NCI-H446 (cell line): Measurements from ENCODE around the gene MMP25.

Experiments used
- DNase-seq, 2 experiments: peaks; one replicate each; lab custom pipeline; 2025; lab: John Stamatoyannopoulos, UW

MMP25 gene, protein sequence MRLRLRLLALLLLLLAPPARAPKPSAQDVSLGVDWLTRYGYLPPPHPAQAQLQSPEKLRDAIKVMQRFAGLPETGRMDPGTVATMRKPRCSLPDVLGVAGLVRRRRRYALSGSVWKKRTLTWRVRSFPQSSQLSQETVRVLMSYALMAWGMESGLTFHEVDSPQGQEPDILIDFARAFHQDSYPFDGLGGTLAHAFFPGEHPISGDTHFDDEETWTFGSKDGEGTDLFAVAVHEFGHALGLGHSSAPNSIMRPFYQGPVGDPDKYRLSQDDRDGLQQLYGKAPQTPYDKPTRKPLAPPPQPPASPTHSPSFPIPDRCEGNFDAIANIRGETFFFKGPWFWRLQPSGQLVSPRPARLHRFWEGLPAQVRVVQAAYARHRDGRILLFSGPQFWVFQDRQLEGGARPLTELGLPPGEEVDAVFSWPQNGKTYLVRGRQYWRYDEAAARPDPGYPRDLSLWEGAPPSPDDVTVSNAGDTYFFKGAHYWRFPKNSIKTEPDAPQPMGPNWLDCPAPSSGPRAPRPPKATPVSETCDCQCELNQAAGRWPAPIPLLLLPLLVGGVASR

DNA sequence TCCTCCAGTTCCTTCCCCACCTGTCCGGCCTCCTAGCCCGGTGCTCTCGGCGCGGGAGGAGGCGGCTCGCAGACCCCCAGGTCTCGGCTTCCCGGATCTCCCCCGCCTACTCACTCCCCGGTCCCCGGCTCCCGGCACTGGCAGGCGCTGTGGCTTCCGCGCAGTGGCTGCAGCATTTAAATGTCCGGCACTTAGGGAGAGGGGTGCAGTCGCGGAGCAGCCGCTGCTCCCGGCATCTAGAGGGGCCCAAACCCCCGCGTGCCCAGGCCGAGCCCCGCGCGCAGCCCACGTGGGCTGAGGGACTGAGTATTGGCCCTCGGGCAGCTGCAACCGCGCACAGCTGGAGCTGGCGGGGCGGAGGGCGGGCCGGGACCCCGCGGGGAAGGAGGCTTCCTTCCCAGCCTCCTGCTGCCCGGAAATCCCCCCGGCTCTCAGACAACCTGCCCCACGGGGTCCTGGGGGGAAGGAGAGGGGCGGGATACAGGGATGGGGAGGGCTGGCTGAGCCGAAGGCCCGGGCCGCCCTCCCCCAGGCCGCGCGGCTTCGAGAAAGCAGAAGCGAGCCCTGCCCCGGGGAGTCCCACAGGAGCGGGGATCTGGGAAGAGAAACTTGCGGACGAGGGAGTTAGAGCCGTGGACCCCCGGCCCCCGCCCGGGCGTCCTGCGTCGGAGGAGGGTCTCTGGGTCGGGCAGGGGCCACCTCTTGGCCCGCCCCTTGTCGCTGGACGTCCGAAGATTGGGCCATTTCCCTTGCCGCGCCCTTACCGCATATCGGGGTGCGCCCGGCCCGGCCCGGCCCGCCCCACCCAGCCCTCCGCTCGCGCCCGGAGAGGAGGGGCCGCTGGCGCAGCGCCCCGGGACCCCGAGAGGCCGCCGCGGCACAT, at the start of gene MMP25:
TSS of gene MMP25 (plus strand) at position 804 of the 883 bp plus-strand sequence. CDS start 357 bp downstream, outside the sequence.
- no peak for DNase-seq

DNA sequence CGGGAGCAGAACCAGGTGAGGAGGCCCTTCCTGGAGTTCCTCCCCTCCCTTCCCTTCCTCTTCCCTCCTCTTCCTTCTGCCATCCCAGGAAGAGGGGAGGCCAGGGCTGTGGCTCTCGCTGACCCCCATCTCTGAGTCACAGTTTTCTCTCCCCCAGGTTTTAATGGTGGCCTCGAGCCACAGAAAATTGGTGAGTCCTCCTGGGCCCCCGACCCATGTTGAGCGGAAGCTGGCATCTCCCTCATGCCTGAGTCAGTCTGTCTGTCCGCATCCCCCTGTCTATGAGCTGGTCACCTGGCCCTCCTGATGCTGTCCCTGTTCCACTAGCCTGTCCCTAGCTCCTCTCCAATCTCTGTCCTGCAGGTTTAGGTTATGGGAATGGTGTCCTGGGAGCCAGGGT, 46.4 kb upstream of the MMP25 start:
- DNase-seq: no peak

DNA sequence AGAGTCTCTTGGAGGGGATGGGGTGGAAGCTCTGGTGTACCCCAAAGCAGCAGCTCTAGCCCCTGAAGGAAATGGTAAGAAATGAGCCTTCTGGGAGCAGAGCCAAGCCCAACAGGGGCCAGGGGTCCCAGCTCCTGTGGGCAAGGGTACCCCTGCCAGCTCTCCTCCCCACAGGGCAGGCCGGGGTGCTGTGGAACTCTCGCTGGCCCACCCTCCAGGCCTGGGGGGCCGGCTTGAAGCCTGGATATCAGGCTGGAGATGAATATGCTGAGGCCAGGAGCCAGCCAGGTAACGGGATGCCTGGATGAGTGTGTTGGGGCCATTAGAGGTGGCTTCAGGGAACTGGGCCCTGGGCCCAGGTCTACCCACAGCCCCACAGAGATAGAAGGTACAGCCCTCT, 45.8 kb upstream of the MMP25 start:
- no peak for DNase-seq

DNA sequence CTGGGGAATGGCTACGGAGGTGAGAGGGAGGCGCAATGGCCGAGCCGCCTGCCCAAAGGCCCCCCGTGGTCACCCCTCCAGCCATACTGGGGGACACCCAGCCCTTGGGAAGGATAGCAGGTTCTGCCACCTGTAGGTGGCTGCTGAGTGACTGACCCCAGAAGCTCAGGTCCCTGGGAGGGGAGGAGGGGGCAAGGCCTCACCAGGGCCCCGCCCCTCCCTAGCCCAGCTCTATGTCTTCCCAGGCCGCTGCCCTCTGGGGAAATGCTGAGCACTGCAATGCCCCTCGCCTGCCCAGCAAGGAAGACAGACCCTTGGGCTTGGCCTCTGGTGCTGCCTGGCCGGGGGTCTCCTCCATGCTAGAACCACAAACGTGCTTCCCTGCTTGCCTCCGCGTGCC, 45.0 kb upstream of the MMP25 start:
- no peak for DNase-seq

DNA sequence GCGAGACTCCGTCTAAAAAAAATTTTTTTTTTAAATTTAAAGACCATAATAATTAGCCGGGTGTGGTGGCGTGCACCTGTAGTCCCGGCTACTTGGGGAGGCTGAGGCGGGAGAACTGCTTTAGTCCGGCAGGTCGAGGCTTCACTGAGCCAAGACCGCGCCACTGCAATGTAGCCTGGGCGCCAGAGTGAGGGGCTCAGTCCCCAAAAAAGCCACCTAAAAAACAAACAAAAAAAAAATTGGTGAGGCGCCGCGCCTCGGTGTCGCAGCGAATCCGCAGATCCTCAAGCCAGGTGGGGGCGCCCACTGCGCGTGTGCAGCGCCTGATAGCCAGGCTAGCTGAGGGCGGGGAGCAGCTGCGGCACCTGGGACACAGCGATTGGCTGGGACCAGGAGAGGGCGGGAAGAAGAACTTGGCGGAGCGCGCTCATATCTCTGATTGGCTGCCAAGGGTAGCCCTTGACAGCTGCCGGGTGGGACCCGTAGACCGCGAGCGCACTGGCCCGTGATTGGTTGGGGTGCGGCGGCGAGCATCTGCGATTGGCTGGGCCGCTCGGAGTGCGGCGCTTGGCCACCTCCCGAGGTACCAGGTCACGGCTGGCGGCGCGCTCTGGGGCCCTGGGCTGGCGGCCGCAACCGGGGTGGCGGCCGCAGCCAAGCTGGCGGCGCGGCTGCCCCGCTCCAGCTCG, 42.6 kb upstream of the MMP25 start:
- DNase-seq: peak; percentile 94 to 99

DNA sequence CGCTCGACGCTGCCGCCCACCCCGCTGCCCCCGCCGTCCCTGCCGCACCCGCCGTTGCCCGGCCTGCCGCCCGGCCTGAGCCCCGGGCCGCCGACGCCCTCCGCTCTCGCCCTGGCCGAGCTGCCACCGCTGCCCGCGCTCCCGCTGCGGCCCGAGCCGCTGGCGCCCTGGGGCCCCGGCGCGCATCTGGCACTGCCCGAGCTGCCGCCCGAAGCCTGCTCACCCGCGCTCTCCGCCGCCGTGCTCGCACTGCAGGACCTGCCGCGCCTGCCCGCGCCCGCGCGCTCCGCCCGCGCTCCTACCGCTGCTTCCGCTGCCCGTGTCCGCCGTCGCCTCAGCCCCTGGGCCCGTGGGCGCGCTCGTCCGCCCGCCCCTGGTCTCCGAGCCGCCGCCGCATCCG, 42.0 kb upstream of the MMP25 start:
- DNase-seq: no peak

DNA sequence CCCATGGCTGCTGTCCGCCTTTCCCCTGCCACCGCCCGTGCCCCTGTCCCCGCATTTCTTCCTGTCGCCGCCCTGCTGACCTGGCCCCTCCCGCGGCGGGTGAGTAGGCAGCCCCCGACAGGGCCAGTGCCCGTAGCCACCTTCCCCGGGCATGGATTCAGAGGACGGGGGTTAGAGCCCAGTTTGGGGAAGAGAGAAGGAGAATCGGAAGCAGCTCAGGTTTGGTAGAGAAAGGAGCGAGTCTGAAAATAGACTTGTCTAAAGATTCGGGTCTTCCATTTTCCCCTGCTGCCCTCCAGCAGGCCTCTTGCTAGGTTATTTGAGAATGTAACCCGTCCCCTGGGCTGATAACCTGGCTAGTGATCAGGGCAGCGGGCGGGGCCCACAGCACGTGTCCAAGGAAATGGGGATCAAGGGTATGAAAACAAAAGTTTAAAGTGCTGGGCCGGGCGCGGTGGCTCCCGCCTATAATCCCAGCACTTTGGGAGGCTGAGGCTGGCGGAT, 41.5 kb upstream of the MMP25 start:
- peak in 1 of 2 experiments; percentile 38 for DNase-seq

DNA sequence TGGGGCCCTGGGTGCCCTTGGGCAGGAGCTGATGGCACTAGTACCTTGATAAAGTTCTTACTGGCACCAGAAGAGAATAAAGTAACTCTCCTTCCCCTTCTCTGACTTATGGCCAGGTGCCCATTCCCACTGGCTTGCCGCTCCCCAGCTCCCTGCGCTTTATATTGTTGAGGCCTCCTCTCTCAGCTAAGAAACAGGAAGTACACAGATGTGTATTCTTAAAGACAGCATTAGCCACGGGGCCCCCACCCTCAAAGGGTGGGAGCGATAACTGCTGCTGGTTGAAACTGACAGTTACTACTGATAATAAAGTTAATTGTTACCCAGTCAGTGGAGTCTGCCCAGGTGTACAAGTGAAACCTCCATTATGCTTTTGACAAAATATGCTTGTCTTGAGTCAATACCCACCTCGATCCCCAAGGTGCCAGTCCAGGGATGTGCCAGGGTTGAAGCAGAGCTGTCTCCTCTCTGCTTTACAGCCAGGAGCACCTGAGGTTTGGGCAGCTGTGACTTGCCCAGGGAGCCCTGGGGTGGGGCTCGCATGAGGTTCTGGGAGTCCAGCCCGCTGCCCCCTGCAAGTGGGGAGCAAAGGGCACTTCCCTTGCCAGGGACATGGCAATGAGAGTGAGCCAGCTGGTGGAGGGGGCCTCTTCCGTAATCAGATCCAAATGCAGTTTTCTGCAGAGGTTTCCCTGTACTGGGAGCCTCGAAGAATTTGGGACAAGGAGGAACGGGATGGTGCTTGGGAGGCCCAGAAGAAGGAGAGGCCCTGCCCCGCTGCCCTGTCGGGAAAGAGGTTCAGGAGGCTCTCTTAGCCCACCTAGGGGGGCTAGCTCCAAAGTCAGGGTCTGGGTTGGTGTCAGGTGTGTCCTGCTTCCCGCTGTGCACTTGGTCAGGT, 39.1 kb upstream of the MMP25 start:
- no peak for DNase-seq

DNA sequence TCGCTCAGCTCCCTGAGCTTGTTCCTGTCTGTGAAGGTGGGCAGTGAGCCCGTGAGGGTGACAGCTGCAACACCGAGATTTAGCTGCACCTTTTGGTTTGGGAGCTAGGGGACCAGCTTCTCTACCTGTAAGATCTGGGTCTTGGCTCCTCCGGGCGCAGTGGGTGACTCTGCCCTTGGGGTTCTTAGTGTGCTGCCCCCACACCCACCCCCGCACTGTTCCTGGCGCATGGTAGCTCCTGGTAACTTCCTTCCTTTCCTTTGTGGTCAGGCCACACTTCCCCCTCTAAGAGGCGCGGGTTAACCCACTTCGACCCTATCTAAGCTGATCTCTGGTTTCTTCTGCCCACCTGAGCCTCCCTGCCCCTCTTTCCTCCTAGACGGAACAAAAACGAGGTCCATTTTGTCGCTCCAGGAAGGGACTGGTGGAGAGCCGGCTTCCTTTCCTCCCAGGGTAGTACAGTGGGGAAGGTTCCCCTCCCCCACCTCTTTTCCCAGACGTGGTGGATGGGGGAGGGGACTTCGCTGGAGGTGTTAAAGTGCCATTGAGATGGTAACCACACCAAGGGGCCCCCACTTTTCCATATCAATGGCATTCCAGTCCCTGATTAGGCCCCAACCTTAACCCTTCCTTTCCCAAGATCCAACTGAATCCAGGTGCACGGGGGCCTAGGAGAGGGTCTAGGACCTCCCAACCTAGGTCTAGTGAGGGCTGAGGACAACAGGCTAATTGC, 38.2 kb upstream of the MMP25 start:
- DNase-seq: no peak

DNA sequence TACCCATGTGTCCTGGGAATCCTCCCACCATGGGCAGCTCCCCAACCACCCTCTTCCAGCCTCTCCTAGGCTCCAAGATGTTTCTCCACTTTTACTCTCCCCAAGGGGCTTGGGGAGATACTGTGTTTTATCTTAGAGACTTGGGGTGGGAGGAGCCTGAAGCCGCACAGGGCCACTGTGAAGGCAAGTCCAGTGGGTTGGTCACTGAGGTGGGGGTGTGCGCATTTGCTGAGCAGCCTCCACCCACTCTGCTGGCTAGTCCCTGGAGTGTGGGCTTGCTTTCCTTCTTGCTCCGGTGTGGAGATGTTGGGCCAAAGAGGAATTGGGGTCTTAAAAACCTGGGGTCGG, 37.7 kb upstream of the MMP25 start:
- no peak for DNase-seq

DNA sequence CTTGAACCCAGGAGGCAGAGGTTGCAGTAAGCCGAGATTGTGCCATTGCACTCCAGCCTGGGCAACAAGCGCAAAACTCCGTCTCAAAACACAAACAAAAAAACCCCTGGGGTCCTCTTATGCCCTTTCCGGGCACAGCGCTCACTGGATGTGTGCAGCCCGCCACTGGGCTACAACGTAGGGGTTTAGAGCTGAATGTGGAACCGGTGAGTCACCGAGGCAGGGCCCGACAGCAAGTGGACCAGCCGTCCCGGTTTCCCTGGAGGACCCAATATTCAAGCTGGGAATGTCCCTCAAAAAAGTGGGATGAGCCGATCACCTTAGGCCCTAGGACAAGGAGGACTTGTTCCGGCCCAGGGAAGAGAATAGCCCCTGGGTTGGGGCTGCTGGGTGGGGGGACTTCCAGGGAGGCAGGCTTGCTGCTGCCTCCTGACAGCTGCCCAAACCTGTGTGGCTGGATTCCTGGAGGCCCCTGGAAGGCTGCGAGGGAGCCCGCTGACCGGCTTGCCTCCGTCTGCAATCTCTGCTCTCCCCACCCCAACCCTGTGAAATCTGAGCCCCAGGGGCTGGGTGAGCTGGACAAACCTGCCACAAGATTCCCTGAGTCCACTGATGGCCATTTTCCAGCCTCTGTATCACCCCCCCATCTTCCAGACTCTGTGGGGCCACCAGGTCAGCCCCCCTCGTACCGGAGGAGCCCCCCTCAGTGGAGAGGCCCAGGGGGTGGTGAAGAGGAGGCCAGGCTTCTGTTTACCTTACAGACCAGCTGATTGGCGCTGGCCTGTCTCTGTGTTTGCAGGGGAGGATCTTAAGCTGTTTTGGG, 36.6 kb upstream of the MMP25 start:
- DNase-seq: no peak

DNA sequence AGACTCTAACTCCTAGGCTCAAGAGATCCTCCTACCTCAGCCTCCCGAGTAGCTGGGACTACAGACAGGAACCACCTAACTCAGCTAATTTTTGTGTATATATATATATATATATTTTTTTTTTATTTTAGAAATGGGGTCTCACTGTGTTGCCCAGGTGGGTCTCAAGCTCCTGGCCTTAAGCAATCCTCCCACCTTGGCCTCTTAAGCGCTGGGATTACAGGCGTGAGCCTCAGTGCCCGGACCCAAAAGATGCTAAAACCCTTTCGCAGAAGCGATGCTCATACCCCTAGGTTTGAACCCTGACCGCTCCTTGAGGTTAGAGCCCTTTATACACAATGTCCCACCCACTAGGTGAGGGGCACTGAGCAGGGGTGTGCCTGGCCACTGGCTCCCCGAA, 35.9 kb upstream of the MMP25 start:
- DNase-seq: no peak

DNA sequence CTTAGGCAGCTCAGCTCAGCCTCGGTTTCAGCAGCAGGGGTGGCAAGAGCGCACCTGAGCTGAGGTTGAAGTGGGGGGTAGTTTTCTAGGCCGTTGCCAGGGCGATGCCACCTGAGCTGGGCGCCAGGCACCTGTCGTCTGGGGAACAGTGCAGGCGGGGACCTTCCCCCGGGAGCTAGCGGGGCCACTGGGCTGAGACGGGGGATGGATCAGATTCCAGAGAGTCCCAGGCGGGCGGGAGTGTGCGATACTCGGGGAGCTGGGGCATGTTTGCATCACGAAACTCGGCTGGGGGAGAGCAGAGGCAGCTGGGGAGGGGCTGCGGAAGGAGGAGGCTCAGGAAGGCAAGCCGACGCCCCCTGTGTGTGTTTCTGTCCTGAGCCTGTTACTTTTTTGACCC, 34.1 kb upstream of the MMP25 start:
- no peak for DNase-seq

DNA sequence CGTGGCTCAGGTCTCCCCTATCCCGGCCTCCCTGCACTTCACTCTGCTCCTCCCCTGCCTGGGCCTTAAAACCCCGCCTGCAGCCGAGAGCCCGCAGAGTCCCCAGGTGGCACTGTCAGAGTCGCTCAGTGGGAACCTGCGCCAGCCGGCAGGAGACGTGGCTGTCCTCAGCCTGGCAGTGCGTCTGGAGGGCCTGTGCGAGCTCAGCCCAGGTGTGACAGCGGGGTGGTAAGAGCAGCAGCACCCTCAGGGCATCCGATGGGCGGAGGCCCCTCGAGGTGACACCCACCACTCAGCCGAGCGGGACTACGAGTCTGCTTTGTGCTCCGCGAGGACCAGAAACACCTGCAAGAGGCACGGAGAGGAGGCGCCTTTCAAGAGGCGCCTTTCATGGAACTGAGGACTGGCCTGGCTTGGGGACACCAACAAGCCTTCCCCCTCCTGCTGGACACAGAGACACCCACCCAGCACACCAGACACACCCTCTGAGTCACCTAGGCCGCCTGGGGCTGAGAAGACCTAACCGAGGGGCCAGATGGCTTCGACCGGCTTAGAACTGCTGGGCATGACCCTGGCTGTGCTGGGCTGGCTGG, 33.4 kb upstream of the MMP25 start, which contains the start of gene CLDN9:
TSS of gene CLDN9 (plus strand) at position 96 of the 593 bp plus-strand sequence. CDS start at position 536, 440 bp downstream.
- DNase-seq: no peak

DNA sequence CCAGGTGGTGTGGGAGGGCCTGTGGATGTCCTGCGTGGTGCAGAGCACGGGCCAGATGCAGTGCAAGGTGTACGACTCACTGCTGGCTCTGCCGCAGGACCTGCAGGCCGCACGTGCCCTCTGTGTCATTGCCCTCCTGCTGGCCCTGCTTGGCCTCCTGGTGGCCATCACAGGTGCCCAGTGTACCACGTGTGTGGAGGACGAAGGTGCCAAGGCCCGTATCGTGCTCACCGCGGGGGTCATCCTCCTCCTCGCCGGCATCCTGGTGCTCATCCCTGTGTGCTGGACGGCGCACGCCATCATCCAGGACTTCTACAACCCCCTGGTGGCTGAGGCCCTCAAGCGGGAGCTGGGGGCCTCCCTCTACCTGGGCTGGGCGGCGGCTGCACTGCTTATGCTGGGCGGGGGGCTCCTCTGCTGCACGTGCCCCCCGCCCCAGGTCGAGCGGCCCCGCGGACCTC, 32.8 kb upstream of the MMP25 start:
- no peak for DNase-seq

DNA sequence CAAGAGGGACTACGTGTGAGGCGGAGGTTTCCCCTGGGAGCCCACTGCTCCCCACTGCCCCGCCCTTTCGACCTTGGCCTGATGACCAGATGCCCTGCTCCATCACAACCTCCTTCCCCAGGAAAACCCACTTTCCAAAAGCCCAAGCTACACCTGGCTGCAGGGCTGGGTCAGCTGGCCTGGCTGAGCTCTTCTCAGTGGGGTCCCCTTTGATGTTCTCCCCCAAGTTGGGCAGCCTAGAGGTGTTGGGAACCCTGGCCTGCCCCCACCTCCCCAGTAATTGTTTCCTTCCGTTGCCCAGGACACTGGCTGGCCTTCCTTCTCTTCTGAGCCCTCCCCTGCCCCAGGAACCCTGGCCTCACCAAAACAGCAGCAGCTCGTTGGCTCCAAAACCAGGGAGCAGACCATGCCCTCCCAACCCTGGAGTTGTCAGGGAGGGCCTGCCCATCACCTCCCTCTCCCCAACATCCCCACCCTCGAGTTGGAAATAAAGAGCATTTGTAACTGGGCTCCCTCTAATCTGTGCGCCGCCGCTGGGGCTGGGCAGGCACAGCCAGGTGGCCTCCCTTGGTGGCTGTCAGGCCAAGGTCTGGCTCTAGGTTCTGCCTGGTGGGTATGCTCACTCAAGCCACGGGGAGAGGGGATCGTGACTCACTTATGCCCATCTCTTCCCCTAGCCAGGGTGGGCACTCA, 32.2 kb upstream of the MMP25 start:
- no peak for DNase-seq

DNA sequence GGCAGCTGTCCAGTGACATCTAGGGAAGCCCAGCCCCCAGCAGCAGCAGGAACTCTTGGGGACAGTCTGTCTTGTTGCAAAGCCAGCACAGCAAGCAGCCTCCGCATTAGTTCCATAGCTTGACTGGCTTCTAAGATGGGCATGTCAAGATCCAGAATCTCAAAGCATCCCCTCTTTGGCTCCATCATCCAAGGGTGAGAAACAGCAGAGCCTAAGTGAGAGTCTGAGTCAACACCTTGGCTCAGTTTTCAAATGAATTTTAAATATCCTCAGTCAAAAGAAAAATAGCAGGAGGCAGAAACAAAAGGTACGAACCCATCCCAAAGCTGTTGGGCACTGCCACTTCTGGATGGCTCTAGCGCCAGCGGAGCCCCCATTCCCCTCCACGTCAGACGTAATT, 31.4 kb upstream of the MMP25 start:
- no peak for DNase-seq

DNA sequence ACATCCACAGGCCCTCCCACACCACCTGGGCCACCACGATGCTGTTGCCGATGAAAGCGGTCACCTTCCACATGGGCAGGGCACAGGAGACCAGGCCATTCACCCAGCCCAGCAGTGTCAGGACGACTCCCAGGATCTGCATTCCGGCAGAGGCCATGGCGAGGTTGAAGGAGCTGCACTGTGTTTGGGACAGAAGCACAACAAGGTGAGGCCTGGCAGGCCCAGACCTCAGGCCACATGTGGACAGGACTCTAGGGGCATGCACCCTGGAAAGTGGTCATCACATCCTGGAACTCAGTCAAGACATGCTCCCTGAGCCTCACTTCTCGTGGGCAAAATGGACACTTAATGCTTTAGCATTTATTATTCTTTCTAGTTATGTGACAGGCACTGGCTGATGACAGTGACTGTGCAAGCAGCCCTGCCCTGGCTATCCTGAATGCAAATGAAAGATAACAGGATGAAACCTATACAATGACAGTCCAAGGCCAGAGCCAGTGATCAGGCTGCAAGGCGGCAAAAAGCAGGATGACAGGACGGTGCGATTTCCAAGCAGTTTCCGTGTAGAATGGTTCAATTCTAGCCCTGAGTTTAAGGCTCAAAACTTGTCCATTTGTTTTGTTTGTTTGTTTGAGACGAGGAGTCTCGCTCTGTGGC, 30.4 kb upstream of the MMP25 start:
- DNase-seq: no peak
